Activated CD4-positive, alpha-beta T cell treated with anti-CD3 and anti-CD28 coated beads, Interleukin-2, amount 50 U/mL, for 1 hour (primary cell): ENCODE data around the gene ZNF618.
"Not testable (repeated sequence)": the region's sequence is repeated elsewhere in the genome, so short reads cannot be mapped to it uniquely, and the experiment has no call there.

Experiments used
- DNase-seq: peaks from one replicate; pipeline ENCODE4 v3.0.0-alpha.2; 2020

ZNF618 gene

GRCh38 chr9:114071197-114071795, 195.2 kb downstream of the ZNF618 start:
- no peak for DNase-seq

GRCh38 chr9:114072184-114073140, 196.4 kb downstream of the ZNF618 start:
- no peak for DNase-seq

GRCh38 chr9:114075602-114076001, 199.5 kb downstream of the ZNF618 start:
- no peak for DNase-seq

GRCh38 chr9:114076237-114077161, 200.4 kb downstream of the ZNF618 start:
- DNase-seq = no peak

GRCh38 chr9:114077162-114077837, 201.2 kb downstream of the ZNF618 start:
- DNase-seq = no peak

- DNase-seq = no peak
Measured at GRCh38 chr9:114078021-114078780, 202.1 kb downstream of the ZNF618 start, which contains the start of gene AMBP. TSS of gene AMBP (minus strand) at chr9:114078300. CDS start at chr9:114078209, 91 bp downstream.

- no peak for DNase-seq
Measured at GRCh38 chr9:114078781-114079156, 202.7 kb downstream of the ZNF618 start.

GRCh38 chr9:114080195-114080772, 204.2 kb downstream of the ZNF618 start:
- DNase-seq = no peak

- no peak for DNase-seq
Measured at GRCh38 chr9:114080773-114081440, 204.8 kb downstream of the ZNF618 start.

- DNase-seq = no peak
Measured at GRCh38 chr9:114081441-114082016, 205.4 kb downstream of the ZNF618 start.

- peak; percentile 77 for DNase-seq
Measured at GRCh38 chr9:114082017-114082762, 206.1 kb downstream of the ZNF618 start.

- DNase-seq = not testable (repeated sequence)
Measured at GRCh38 chr9:114082763-114083412, 206.8 kb downstream of the ZNF618 start.

GRCh38 chr9:114083666-114084065, 207.6 kb downstream of the ZNF618 start:
- no peak for DNase-seq

- DNase-seq = no peak
Measured at GRCh38 chr9:114084282-114085073, 208.4 kb downstream of the ZNF618 start.

GRCh38 chr9:114085387-114085789, 209.3 kb downstream of the ZNF618 start:
- DNase-seq = no peak

- DNase-seq = no peak
Measured at GRCh38 chr9:114086009-114086408, 209.9 kb downstream of the ZNF618 start.

GRCh38 chr9:114086607-114087006, 210.5 kb downstream of the ZNF618 start:
- DNase-seq = no peak

- DNase-seq = no peak
Measured at GRCh38 chr9:114087721-114088120, 211.6 kb downstream of the ZNF618 start.
